Stimulated activated CD4-positive, alpha-beta T cell treated with anti-CD3 and anti-CD28 coated beads, Interleukin-2, amount 100 ng/mL, for 48 hours (primary cell): Measurements from ENCODE around the gene AUTS2.

Experiments
- DNase-seq, 2 donors: peaks; one replicate each; pipeline ENCODE4 v3.0.0-alpha.2; 2020

AUTS2 gene

GRCh38 chr7:69912141-69912540 lies 313.9 kb downstream of the AUTS2 start:
- no peak for DNase-seq

- DNase-seq: no peak
Measured at GRCh38 chr7:69912846-69913245, 314.6 kb downstream of the AUTS2 start.

DNA sequence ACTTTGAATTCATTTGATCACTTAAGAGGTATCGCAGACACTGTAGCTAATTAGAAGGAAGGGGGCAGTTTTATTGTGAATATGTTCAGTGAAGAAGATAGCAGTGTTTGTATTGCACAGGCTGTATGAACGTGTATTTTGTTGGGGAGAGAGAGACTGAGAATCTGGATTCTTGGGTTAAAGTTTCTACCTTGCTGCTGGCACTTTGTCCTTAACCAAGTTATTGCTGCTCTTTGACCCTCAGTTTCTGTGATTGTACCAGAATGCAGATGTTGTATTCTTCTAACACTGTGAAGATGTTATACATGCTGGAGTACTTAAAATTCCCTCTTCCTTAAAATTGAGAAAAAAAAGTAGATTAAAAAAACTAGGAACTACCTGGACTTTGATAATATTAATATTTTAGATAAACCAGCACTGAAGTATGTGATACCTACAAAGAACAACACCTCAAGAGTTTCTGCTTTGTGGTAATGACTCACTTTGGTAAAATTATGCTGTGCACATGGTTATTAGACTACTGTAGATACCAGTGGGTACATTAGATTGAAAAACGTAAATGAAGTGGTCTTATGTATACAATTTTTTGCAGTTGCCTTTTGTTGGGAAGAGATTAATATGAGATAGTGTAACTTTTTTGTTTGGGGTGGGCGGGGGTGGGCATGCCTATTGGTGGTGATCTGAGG lies 321.3 kb downstream of the AUTS2 start:
- DNase-seq: no peak

DNA sequence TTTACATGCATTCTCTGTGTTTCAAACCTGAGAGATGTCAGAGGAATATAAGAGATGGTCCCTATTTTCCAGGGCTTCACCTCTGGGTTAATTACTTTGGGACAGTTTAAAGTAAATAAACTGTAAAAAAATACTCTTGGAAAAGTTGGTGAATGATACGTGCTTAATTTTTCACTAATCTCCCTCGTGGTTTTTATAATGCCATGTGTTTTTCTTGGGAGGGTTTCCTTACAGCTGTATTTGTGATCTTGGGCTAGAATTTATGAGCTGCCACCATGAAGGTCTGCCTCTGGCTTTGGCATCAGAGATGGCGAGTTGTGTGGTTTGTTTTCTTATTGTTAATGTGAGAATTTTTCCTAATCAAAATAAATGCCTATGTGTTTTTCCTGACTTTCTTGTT lies 322.5 kb downstream of the AUTS2 start:
- no peak for DNase-seq

GRCh38 chr7:69922026-69922803 lies 323.9 kb downstream of the AUTS2 start:
- DNase-seq: no peak

GRCh38 chr7:69927461-69927860 lies 329.2 kb downstream of the AUTS2 start:
- no peak for DNase-seq

- no peak for DNase-seq
Measured at GRCh38 chr7:69928621-69929020, 330.3 kb downstream of the AUTS2 start.

GRCh38 chr7:69929622-69930021 lies 331.3 kb downstream of the AUTS2 start:
- DNase-seq: no peak

DNA sequence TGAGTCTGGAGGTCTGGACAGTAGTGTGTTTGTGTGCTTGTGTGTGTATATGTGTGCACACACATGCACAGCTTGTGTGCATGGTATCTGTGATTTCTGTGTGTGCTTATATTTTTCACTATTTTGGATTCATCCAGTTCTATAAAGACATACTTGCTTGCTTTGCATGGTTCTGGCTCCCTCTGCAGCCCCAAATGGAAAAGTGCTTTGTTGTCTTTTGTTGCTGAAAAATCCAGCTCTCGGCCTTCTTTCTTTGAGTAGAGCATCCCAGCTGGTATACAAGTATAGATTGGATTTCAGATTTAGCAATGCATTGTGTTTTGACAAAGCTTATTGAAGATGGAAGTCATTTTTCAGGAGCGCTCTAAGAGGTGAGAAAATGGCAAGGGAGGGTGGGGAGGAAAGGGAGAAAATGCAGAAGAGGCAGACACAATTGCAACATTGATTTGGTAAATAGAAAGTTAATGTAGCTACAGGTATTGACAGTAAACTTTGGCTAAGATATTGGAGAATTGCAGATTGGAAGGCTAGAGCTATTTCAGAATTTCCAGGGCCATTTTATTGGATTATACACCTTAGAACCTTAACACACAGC lies 333.9 kb downstream of the AUTS2 start:
- DNase-seq: no peak

GRCh38 chr7:69934144-69934903 lies 336.0 kb downstream of the AUTS2 start:
- no peak for DNase-seq

DNA sequence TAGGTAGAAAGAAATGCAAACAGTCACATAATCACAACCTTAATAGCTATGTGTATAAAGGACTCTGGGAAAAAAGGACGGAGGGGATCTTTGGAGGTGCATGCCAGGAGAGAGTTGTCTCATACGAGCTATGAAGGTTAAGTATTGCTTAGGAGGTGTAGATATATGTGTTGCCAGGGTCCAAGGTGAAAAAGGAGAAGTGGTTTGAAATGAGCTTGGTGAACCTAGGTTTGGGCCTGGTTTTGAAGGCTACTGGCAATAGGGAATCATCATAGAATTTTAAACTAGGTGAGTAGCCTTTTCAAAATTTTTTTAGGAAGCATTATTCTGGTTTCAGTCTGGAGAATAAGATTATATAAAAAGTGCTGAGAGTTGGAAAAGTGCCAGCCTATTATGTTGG lies 336.8 kb downstream of the AUTS2 start:
- DNase-seq: no peak

DNA sequence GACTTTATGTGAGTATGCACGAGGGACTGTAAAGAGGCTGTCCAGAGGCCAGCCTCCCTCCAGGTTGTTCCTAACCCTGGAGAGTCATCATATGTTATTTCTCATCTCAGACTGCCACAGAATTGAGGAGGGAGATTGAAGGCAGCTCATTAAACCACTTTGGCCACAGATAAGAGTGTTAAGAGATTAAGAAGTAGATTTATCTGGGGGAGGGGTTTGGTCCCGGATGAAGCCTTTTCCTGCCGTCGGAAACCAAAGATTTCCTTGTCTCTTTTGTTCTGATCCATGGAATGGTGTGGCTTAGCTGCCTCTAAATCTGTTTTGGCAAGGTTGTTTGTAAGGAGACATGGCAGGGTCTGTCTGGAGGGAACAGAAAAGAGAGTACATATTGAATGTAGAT lies 338.8 kb downstream of the AUTS2 start:
- no peak for DNase-seq

DNA sequence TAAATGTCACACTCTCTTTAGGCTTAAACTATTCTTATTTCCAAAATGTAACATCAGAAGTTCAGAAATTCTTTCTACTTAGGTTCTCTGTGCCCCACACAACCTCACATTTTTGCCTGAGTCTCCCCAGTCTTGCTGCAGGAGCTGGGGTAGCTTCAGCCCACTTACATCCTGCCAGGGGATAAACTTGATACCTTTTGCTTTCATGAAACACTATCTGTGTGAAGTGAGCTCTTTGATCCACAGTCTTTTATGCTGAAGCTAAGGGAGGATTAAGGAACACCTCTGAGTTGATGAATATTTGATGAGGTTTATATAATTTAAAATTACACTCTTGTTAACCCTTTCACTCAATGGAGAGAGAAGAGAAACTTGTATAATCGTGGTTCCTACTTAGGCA lies 341.0 kb downstream of the AUTS2 start:
- DNase-seq: no peak

- no peak for DNase-seq
Measured at GRCh38 chr7:69941077-69941651, 342.9 kb downstream of the AUTS2 start.

DNA sequence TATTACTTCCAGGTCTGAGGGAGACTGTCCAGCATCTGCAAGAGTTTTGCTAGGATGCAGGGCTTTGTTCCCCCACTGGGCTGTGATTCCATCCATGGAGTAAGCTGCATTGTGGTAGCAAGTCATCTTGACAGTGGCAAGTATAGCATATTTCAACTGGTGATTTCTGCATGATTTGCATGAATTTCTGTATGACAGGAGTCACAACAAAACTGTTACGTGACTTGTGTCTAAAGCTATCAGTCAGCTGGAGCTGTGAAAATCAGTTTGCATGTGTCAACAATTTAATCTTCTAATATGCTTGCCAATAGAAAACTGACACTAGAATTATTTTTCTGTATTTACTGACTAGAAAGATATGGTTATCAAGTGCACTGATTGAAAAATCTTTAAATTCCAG lies 344.3 kb downstream of the AUTS2 start:
- no peak for DNase-seq

DNA sequence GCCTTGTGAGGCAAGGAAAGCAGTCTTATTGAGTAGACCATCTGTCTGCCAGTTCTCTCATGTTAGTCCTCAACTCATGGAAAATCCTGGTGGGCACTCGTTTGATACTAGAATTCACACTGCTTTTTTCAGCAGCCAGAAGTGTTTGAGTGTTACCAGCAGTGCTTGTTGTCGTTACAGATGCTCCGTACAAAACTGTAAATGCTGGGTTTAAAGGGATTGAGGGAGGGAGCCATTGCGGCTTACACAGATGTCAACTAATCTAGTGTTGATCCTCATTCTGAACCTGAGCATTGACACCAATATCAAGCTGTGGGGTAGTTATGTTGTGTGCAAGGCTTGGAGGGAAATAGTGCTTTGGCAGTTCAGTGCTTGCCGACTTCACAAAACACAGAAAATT lies 348.6 kb downstream of the AUTS2 start:
- no peak for DNase-seq

- DNase-seq: no peak
Measured at GRCh38 chr7:69947998-69948397, 349.7 kb downstream of the AUTS2 start.

- no peak for DNase-seq
Measured at GRCh38 chr7:69949122-69949521, 350.8 kb downstream of the AUTS2 start.

- DNase-seq: no peak
Measured at GRCh38 chr7:69951458-69951857, 353.2 kb downstream of the AUTS2 start.

DNA sequence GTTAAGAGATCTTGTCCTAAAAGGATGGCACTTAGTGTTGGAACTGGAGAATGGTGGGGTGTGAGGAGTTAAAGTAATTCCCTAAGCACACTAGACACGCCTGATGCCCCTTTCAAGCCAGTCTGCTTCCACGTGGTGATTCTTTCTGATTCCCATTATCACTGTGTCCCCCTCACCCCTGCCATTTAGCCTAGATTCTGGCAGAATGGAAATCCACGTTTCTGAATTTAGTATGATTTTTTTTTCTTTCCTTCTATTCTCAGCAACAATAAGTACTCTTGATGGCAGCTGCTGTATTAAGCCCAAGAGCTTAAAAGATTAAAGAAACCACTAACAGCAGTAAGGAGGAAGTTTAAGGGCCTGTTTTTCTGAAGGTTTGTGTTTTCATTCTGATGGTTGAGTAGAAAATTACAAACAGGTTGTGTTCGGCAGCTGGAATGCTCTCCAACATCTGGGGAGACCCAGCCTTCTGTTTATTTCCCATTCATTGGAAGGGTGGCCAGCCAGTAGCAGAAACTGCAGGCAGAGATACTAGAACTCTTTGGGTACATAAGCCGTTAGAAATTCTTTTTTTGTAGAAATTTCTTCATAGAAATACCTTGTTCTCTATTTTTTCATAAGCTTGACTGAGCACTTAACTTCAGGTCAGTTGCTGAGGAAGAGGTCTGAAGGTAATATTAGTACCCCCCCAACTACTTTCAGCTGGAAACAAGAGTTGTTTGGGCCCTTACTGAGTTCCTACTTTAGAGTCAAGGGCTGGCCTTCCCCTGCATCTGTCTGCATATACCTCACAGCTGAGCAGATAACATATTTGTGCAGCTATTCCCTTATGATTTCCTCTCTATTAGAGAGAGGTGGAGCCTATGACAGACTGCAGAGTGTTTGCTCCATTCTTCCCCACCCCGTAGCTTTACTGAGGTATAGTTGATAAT lies 355.1 kb downstream of the AUTS2 start:
- DNase-seq: no peak

DNA sequence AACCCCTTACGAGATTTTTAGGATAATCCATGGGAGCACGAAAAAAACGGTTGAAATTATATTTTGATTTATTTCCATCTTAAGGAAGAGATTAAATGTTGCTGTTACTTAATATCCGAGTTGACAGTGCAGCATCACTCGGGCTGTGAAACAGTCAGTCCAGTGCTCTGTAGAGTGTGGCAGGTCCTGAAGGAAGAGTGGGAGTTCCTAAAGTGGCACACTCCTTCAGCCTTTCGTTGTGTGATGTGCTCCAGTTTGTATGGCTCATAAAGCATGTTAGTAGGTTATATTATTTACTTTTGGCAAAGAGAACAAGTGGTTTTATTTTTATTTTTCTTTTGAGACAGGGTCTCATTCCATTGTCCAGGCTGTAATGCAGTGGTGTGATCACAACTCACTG lies 358.3 kb downstream of the AUTS2 start:
- no peak for DNase-seq

DNA sequence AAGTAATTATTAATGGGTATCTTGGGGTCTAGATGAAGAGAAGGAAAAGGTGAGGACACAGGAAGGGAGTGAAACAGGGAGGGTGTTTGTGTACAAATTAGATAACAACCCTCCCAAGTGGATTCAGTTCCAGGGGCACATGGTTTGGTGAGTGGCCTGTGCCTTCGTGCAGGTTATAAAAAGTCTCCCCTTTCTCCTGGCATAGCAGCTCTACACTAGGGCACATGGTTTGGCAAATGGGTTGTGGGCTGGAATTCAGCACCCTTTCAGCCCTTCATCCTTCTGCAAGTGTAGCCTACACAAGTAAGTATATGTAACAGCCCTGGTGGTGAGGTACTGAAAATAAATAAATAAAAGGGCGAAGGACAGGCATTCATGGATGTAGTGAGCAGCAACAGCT lies 359.4 kb downstream of the AUTS2 start:
- no peak for DNase-seq
